Measurements from ENCODE around the gene ZNF32. TPM values are rescaled to one million over a fixed set of nuclear protein-coding genes. Genes with fewer than 3 reads are reported as not detected.

ZNF32 gene
- total RNA-seq, 1 experiment from 2014 or later = 37.6 TPM

GRCh38 chr10:43595739-43596298 is 52.9 kb downstream of the ZNF32 start:
- H3K27me3 ChIP-seq (replicated peaks; ENCODE audit: insufficient read depth, low read depth, low read length, poor library complexity) = no peaks in the 10 kb centered on the region
- H3K4me3 ChIP-seq (ENCODE audit: low read depth, low read length, poor library complexity, severe bottlenecking) = no peak overlapping the region
- no peaks in the 10 kb centered on the region for H3K4me1 ChIP-seq (ENCODE audit: insufficient read depth, low read length, poor library complexity, severe bottlenecking)
- H3K27ac ChIP-seq (ENCODE audit: low read depth, low read length, poor library complexity, severe bottlenecking) = no peak overlapping the region
- ChIA-PET CTCF (no interaction called here), POLR2A (ENCODE audit: low non-redundant PET) (no interaction called here)
- DNase-seq (ENCODE audit: low spot score) = no peak
- TF ChIP-seq EZH2 (IDR thresholded peaks at IDR 0.05; ENCODE audit: borderline replicate concordance, low read depth, low read length, poor library complexity, severe bottlenecking) (no peak), CTCF (conservative IDR thresholded peaks at IDR 0.05; ENCODE audit: low read depth, low read length) (no peak)
- peaks cover 12% of the 10 kb centered on the region for H3K9me3 ChIP-seq (ENCODE audit: low read depth, low read length, poor library complexity, severe bottlenecking)
- no peaks in the 10 kb centered on the region for H3K36me3 ChIP-seq (ENCODE audit: insufficient read depth, low read length, poor library complexity, severe bottlenecking)
- intact Hi-C loops (cut with micrococcal nuclease; ENCODE audit: unreplicated experiment) = no loop called here
- no TSS peak for BruUV-seq (replicated peaks)

GRCh38 chr10:43594944-43595589 is 53.6 kb downstream of the ZNF32 start:
- no peaks in the 10 kb centered on the region for H3K27me3 ChIP-seq (replicated peaks; ENCODE audit: insufficient read depth, low read depth, low read length, poor library complexity)
- H3K4me1 ChIP-seq (ENCODE audit: insufficient read depth, low read length, poor library complexity, severe bottlenecking) = no peaks in the 10 kb centered on the region
- intact Hi-C loops (cut with micrococcal nuclease; ENCODE audit: unreplicated experiment) = no loop called here
- ChIA-PET CTCF (no interaction called here), POLR2A (ENCODE audit: low non-redundant PET) (no interaction called here)
- H3K27ac ChIP-seq (ENCODE audit: low read depth, low read length, poor library complexity, severe bottlenecking) = no peak overlapping the region
- no peak overlapping the region for H3K4me3 ChIP-seq (ENCODE audit: low read depth, low read length, poor library complexity, severe bottlenecking)
- no TSS peak for BruUV-seq (replicated peaks)
- peaks cover 13% of the 10 kb centered on the region for H3K9me3 ChIP-seq (ENCODE audit: low read depth, low read length, poor library complexity, severe bottlenecking)
- DNase-seq (ENCODE audit: low spot score) = no peak
- no peak for TF ChIP-seq CTCF (conservative IDR thresholded peaks at IDR 0.05; ENCODE audit: low read depth, low read length)
- TF ChIP-seq EZH2 (IDR thresholded peaks at IDR 0.05; ENCODE audit: borderline replicate concordance, low read depth, low read length, poor library complexity, severe bottlenecking) = no peak
- no peaks in the 10 kb centered on the region for H3K36me3 ChIP-seq (ENCODE audit: insufficient read depth, low read length, poor library complexity, severe bottlenecking)

Other genes with a start within 250 kb of the ZNF32 start
- 265 and 277 TPM in 2 replicates for gene HNRNPF, start 239.7 kb downstream of the ZNF32 start, total RNA-seq (2021)
- gene ZNF487, start 211.8 kb downstream of the ZNF32 start, total RNA-seq (2021) = 1.3 and 2.8 TPM in 2 replicates
- gene ZNF239, start 74.3 kb downstream of the ZNF32 start, total RNA-seq (2021) = 7.9 and 9.7 TPM in 2 replicates
- gene ZNF485, start 42.4 kb downstream of the ZNF32 start, total RNA-seq (2021) = 5.1 and 7.2 TPM in 2 replicates

Data from A673 (cell line).